Spleen (tissue), 7 donors: ENCODE data around the gene NDUFS4.

Source experiments
- CTCF ChIP-seq, 11 experiments: fragments of 200-600 bp in 7 of 11; fragments of 450-650 bp in 4 of 11; sonication (generic) in 4 of 11; IDR thresholded peaks in 8 of 11; conservative IDR thresholded peaks in 3 of 11; 1 replicate in 7 of 11; 2 replicates in 4 of 11; pipeline versions ENCODE4 v1.4.0 to v1.8.0; 2016 to 2021; ENCODE audit warnings: antibody characterized with exemption in 11 of 11, inconsistent platforms in 4 of 11, mild to moderate bottlenecking in 1 of 11
- POLR2A ChIP-seq, 3 donors: fragments of 450-650 bp; IDR thresholded peaks; one replicate each; pipeline ENCODE4 v1.5.1; 2017; ENCODE audit warnings: antibody characterized with exemption in 3 of 3, mild to moderate bottlenecking in 1 of 3
- donor health status: DM: no; HTN: no; CAD: no; lungs with moderate emphysema.
- donor health status: DM: no; HTN: no; CAD: no.
- donor health status: DM: no; HTN: no; CAD: no.

- no peak for TF ChIP-seq CTCF (IDR thresholded peaks at IDR 0.05 in 8 of 11, conservative IDR thresholded peaks at IDR 0.05 in 3 of 11)
- no peak for TF ChIP-seq POLR2A (IDR thresholded peaks at IDR 0.05)
Measured at GRCh38 chr5:53674121-53674520, 113.7 kb downstream of the NDUFS4 start.
